Colonic mucosa (tissue), 4 donors: ENCODE data around the gene ZMIZ1. TPM values are rescaled to one million over a fixed set of nuclear protein-coding genes. Genes with fewer than 3 reads are reported as not detected.

Experiments
- DNase-seq: peaks from one replicate; pipeline ENCODE4 v3.0.0-alpha.2; 2020
- H3K27ac ChIP-seq: fragments of 200-600 bp; one replicate; pipeline ENCODE4 v1.8.0; 2021
- H3K27me3 ChIP-seq: fragments of 200-600 bp; one replicate; pipeline ENCODE4 v1.8.0; 2021
- H3K36me3 ChIP-seq: fragments of 200-600 bp; one replicate; pipeline ENCODE4 v1.8.0; 2021
- H3K4me1 ChIP-seq: fragments of 200-600 bp; one replicate; pipeline ENCODE4 v1.8.0; 2021; ENCODE audit warnings: mild to moderate bottlenecking
- H3K4me3 ChIP-seq: fragments of 200-600 bp; one replicate; pipeline ENCODE4 v1.8.0; 2021
- H3K9ac ChIP-seq, 2 donors: one replicate each; pipeline ENCODE4 v1.7.0; 2013; ENCODE audit warnings: control low read depth in 2 of 2, low read depth in 2 of 2, low read length in 2 of 2
- H3K9me3 ChIP-seq: fragments of 200-600 bp; one replicate; pipeline ENCODE4 v1.8.0; 2021
- intact Hi-C: fragments of 100-400 bp; cut with DNase I; formaldehyde crosslinking; loops from one replicate; pipeline ENCODE4 v1.14.1; 2022
- total RNA-seq, 2 donors: library from RNA; stranded (reverse); fragmentation: NEBNext Ultra II Directional in 1 of 2; extraction: Animal tissue kit (Norgen Biotek cat#: 25700) in 1 of 2; gene quantifications; one replicate each; pipeline ENCODE4 v1.2.1, GENCODE V29; 2021
- TF ChIP-seq, protein P1 (sequence below): fragments of 200-600 bp; IDR thresholded peaks from one replicate; pipeline ENCODE4 v1.8.0; 2022; ENCODE audit warnings: antibody characterized with exemption, mild to moderate bottlenecking
- donor health status: healthy.
- donor health status: DM: no; HTN: no; CAD: no.
- donor health status: DM: no; HTN: no; CAD: no.

ZMIZ1 gene
- total RNA-seq, 2 donors from 2014 or later: 51.0 to 54.0 TPM

DNA sequence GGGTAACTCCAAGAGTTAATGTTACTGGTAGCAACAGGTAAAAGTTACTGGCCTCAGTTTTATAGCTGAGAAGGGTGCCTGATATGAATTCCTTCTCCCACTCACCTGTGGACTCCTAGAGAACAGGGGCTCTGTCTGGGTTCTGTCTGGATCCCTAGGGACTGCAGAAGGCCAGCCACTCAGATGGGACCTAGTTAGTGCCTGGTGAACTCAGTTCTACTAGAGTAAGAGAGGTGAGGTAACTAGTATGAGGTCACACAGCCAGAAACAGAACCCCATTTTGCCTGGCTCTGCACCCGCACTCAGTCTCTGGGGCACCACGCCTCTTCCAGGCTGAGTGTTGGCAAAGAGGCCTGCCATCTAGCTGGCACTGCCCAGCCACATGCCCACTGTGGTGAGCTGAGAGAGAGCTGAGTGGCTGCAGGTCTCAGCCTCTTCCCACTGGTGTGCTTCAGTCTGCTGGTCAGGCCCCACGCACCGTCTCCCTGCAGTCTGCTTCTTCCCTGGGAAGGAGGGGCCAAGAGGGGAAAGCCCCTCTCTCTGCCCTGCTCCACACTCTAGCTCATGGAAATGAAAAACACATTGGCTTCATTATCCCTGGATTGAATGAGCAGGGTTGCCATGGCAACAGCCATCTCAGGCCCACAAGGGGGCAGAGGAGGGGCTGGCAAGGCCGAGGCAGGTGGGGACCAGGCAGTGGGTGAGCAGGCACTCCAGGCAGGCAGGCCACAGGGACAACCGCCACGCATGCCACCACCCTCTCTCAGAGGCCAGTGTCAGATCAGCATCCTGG is 110.6 kb downstream of the ZMIZ1 start:
- DNase-seq: no peak
- Histone ChIP-seq H3K27ac (peak overlapping the region; percentile 20), H3K9ac (no peak overlapping the region), H3K9me3 (no peaks in the 10 kb centered on the region), H3K4me1 (peaks cover 4% of the 10 kb centered on the region), H3K27me3 (no peaks in the 10 kb centered on the region), H3K36me3 (no peaks in the 10 kb centered on the region), H3K4me3 (no peak overlapping the region)
- intact Hi-C loops: no loop called here
- TF ChIP-seq, protein P1, sequence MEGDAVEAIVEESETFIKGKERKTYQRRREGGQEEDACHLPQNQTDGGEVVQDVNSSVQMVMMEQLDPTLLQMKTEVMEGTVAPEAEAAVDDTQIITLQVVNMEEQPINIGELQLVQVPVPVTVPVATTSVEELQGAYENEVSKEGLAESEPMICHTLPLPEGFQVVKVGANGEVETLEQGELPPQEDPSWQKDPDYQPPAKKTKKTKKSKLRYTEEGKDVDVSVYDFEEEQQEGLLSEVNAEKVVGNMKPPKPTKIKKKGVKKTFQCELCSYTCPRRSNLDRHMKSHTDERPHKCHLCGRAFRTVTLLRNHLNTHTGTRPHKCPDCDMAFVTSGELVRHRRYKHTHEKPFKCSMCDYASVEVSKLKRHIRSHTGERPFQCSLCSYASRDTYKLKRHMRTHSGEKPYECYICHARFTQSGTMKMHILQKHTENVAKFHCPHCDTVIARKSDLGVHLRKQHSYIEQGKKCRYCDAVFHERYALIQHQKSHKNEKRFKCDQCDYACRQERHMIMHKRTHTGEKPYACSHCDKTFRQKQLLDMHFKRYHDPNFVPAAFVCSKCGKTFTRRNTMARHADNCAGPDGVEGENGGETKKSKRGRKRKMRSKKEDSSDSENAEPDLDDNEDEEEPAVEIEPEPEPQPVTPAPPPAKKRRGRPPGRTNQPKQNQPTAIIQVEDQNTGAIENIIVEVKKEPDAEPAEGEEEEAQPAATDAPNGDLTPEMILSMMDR: no peak

DNA sequence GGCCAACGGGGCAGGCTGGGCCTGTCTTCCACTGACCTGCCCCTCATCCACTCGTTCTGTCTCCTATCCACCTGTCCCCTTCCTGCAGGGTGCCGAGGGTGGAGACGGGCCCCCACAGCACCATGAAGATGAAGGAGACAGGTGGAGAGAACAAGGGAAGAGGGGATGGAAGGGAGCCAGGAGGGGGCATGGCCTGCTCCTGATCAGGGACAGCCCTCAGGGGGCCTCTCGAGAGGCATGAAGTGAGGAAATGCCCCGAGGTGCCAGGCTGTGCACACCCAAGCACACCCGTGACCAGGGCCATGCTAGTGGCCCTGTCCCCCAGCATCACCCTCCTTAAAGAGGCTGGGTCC is 111.2 kb downstream of the ZMIZ1 start:
- intact Hi-C loops: no loop called here
- Histone ChIP-seq H3K27me3 (no peaks in the 10 kb centered on the region), H3K4me3 (no peak overlapping the region), H3K9ac (no peak overlapping the region), H3K27ac (no peak overlapping the region), H3K9me3 (no peaks in the 10 kb centered on the region), H3K4me1 (peaks cover 4% of the 10 kb centered on the region), H3K36me3 (no peaks in the 10 kb centered on the region)
- TF ChIP-seq, protein P1: no peak
- no peak for DNase-seq

DNA sequence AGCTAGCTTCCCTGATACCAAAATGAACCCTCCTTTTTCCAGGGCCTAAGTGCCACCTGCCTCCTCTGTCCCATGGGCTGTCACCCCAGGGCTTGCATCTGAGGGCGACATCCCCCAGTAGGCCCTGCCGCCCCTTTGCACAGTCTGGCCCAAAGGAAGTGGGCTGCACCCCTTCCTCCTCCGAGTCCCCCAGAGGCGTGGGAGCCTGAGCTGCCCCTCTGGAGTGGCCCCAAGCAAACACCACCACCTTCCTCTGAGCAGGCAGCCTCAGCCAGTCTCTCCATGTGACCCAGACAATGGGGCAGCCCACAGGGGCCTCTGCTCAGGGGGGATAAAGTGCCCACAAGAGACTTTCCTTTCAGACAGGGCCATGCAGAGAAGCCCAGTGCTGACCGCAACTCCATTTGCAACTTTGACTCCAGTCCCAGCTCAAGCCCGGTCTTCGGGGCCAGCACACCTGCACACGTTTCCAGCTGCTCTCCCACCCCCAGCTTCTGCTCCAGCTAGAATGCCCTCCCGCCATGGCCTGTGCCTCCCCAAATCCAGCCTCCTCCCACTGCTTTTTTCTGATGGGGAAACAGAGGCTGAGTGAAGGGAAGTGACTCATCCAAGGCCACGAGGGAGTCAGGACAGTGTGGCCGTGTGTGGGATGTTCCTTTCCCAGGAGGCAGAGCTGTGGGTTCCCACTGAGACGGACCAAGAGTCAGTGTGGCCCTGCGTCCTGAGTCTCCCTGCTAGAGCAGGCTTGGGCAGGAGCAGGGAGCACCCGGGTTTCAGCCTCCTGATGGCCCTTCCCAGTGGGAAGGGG is 111.9 kb downstream of the ZMIZ1 start:
- TF ChIP-seq, protein P1: no peak
- Histone ChIP-seq H3K36me3 (no peaks in the 10 kb centered on the region), H3K4me3 (no peak overlapping the region), H3K27me3 (no peaks in the 10 kb centered on the region), H3K27ac (no peak overlapping the region), H3K9ac (no peak overlapping the region), H3K9me3 (no peaks in the 10 kb centered on the region), H3K4me1 (peaks cover 4% of the 10 kb centered on the region)
- intact Hi-C loops: no loop called here
- no peak for DNase-seq

DNA sequence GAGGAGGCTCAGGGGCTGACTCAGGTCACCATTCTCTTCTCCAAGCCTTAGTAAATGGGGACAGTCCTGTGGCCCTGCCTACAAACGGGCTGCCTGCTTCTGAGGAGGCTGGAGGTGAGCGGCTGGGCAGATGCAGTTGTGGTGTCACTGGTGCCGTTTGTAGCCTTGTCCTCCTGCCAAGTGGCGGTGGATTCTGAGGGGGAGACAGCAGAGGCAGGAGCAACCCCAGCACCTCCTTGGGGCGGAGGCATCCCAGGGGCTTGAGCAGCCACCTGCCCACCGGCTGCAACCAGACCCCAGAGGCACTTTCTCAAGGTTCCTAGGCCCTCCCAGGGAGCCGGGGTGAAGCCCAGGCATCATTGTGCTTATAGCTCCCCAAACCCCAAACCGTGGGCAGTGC is 112.5 kb downstream of the ZMIZ1 start:
- intact Hi-C loops: no loop called here
- H3K27me3 ChIP-seq: no peaks in the 10 kb centered on the region
- TF ChIP-seq, protein P1: no peak
- no peak overlapping the region for H3K4me3 ChIP-seq
- H3K9me3 ChIP-seq: no peaks in the 10 kb centered on the region
- no peaks in the 10 kb centered on the region for H3K36me3 ChIP-seq
- H3K27ac ChIP-seq: no peak overlapping the region
- no peak overlapping the region for H3K9ac ChIP-seq
- H3K4me1 ChIP-seq: peaks cover 8% of the 10 kb centered on the region
- no peak for DNase-seq

DNA sequence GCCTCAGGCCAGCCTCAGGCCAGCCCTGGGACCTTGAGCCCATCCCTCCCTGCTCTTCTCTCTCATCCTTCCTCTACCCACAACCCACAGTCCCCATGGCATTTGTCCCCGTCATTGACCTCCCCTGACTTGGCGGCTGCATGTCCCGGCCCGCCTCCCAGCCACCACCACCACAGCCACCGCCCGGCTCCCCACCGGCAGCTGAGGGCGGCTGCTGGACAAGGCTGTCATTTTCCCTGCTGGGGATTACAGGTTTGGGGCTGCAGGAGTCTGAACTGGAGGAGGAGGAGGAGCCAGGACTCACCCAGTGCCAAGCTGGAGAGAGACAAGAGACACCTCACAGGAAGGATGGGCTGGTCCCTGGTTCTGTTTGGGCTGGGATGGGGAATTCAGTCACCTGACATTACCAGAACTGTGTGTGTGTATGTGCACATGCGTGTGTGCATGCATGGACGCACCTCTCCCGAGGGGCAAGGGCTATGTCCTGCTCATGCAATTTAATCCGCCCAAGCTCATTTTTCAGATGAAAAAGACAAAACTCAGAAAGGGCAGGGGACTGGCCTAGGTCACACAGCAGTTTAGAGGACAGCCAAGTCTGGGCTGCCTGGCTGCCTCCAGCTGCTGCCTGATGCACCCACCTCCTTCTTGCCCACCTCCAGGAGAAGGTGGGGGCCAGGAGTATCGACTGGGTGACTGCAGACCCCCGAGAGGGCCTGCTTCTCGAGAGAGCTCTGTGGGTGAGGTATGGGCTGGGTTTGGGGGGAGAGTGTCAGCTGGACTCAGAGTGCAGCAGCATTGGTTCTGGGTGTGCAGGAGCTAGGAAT is 113.1 kb downstream of the ZMIZ1 start:
- no peak for DNase-seq
- Histone ChIP-seq H3K4me1 (peaks cover 10% of the 10 kb centered on the region), H3K36me3 (no peaks in the 10 kb centered on the region), H3K9me3 (no peaks in the 10 kb centered on the region), H3K4me3 (no peak overlapping the region), H3K27ac (no peak overlapping the region), H3K27me3 (no peaks in the 10 kb centered on the region), H3K9ac (no peak overlapping the region)
- TF ChIP-seq, protein P1: no peak
- intact Hi-C loops: no loop called here
